HUES64 (cell line): ENCODE measurements around the gene OBI1.

Source experiments
- H3K27ac ChIP-seq: 2 replicates; pipeline ENCODE4 v1.7.0; 2013; ENCODE audit warnings: low read depth, low read length, inconsistent platforms
- H3K27me3 ChIP-seq: 2 replicates; pipeline ENCODE4 v1.6.1; 2013; ENCODE audit warnings: mild to moderate bottlenecking, low read length; ENCODE audit not compliant: insufficient read depth
- H3K36me3 ChIP-seq: 2 replicates; pipeline ENCODE4 v1.6.1; 2013; ENCODE audit warnings: mild to moderate bottlenecking, low read length; ENCODE audit not compliant: insufficient read depth
- H3K4me1 ChIP-seq: 2 replicates; pipeline ENCODE4 v1.6.1; 2013; ENCODE audit warnings: mild to moderate bottlenecking, low read length, moderate library complexity; ENCODE audit not compliant: insufficient read depth
- H3K4me3 ChIP-seq: 2 replicates; pipeline ENCODE4 v1.5.1; 2013; ENCODE audit warnings: mild to moderate bottlenecking, low read length, moderate library complexity
- H3K9ac ChIP-seq: 2 replicates; pipeline ENCODE4 v1.6.1; 2013; ENCODE audit warnings: mild to moderate bottlenecking, low read depth, low read length
- H3K9me3 ChIP-seq: 2 replicates; pipeline ENCODE4 v1.6.1; 2013; ENCODE audit warnings: low read depth, low read length; ENCODE audit not compliant: insufficient read depth
- WGBS: fragments of 150-250, 120-280 bp; methylation state at CpG from one replicate; pipeline ENCODE4 v1.1.7; 2013; ENCODE audit warnings: missing lambda C conversion rate; 5-methylcytosine and 5-hydroxymethylcytosine counted together

OBI1 gene

GRCh38 chr13:78566631-78567030 is 92.3 kb downstream of the OBI1 start:
- H3K4me1 ChIP-seq, result no peaks in the 10 kb centered on the region
- H3K27me3 ChIP-seq, result no peaks in the 10 kb centered on the region
- WGBS, result 94% methylated on average over 4 of the region's 5 CpGs
- no peaks in the 10 kb centered on the region for H3K9me3 ChIP-seq
- no peak overlapping the region for H3K4me3 ChIP-seq
- no peak overlapping the region for H3K9ac ChIP-seq
- no peak overlapping the region for H3K27ac ChIP-seq
- H3K36me3 ChIP-seq, result no peaks in the 10 kb centered on the region
